ENCODE data around the gene SERTAD2.

Gene SERTAD2

DNA sequence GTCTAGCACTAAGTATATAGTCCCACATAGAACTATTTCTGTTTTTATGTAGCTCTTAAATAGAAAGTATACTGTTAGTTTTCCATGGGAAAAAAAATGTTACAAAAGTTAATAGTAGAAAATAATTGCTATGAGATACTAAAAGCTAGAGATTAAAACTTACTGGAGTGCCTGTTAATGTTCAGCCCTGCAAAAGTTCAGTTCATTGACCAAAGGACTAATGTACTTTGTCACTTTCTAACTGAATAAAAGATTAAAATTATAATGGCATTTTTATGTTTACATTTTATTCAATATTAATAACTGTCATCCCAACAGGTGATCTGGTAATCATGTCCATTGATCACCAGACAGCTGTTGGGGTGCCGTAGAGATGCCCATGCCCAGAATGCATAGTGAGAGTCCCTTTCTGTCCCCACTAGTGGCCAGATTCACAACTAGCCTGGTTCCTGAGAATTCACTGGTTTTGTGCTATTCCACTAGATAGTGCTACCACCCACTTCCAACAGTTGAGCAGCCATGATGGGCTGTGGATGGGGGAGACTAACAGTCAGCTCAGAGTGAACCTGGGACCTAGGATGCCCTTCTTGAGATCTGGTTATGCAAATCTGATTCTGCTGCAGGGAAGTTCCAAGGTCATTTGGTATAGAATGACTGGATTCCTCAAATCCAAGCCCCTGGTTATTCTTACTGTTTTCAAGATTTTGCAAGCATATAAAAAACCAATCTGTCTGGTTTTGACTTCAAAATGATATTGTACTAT lies 71.8 kb downstream of the SERTAD2 start:
- no peak for TF ChIP-seq SIN3A (IDR thresholded peaks at IDR 0.05; ENCODE audit: borderline replicate concordance, insufficient read depth, low read length)
- TF ChIP-seq, protein P1, sequence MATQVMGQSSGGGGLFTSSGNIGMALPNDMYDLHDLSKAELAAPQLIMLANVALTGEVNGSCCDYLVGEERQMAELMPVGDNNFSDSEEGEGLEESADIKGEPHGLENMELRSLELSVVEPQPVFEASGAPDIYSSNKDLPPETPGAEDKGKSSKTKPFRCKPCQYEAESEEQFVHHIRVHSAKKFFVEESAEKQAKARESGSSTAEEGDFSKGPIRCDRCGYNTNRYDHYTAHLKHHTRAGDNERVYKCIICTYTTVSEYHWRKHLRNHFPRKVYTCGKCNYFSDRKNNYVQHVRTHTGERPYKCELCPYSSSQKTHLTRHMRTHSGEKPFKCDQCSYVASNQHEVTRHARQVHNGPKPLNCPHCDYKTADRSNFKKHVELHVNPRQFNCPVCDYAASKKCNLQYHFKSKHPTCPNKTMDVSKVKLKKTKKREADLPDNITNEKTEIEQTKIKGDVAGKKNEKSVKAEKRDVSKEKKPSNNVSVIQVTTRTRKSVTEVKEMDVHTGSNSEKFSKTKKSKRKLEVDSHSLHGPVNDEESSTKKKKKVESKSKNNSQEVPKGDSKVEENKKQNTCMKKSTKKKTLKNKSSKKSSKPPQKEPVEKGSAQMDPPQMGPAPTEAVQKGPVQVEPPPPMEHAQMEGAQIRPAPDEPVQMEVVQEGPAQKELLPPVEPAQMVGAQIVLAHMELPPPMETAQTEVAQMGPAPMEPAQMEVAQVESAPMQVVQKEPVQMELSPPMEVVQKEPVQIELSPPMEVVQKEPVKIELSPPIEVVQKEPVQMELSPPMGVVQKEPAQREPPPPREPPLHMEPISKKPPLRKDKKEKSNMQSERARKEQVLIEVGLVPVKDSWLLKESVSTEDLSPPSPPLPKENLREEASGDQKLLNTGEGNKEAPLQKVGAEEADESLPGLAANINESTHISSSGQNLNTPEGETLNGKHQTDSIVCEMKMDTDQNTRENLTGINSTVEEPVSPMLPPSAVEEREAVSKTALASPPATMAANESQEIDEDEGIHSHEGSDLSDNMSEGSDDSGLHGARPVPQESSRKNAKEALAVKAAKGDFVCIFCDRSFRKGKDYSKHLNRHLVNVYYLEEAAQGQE (IDR thresholded peaks at IDR 0.05; ENCODE audit: insufficient read depth in 1 of 2, low read depth in 2 of 2, low read length in 2 of 2): no peak

All from PFSK-1 (cell line).